GM12875 (cell line): ENCODE data around the gene ZNF618.

ENCODE experiments used
- H3K4me3 ChIP-seq: one replicate; pipeline ENCODE4 v1.5.1; 2011; ENCODE audit warnings: low read depth, low read length, control low read depth
- TF ChIP-seq, protein P1 (sequence below): IDR thresholded peaks from 2 replicates; pipeline ENCODE4 v1.5.1; 2011; ENCODE audit warnings: low read depth, mild to moderate bottlenecking, control low read depth, inconsistent platforms, low read length, moderate library complexity, borderline replicate concordance; ENCODE audit not compliant: insufficient read depth

Gene ZNF618

DNA sequence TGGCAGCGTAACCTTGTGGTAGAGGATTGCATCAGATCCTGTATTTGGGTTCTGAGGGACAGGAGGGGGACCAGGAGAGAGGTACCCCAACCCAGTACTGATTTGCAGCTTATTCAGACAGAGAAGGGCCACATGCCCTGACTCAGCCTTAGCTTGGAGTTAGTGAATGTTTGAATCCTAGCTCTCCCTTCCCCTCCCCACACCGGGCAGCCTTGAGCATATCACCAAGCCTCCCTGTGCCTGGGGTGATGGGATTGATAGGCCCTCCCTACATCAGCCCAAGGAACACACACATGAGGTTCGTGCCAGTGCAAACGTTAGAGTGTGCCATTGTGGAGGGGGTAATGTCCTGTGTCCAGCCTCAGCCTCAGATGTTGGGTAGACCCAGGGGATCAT, 130.0 kb downstream of the ZNF618 start:
- no peak overlapping the region for H3K4me3 ChIP-seq
- TF ChIP-seq, protein P1, sequence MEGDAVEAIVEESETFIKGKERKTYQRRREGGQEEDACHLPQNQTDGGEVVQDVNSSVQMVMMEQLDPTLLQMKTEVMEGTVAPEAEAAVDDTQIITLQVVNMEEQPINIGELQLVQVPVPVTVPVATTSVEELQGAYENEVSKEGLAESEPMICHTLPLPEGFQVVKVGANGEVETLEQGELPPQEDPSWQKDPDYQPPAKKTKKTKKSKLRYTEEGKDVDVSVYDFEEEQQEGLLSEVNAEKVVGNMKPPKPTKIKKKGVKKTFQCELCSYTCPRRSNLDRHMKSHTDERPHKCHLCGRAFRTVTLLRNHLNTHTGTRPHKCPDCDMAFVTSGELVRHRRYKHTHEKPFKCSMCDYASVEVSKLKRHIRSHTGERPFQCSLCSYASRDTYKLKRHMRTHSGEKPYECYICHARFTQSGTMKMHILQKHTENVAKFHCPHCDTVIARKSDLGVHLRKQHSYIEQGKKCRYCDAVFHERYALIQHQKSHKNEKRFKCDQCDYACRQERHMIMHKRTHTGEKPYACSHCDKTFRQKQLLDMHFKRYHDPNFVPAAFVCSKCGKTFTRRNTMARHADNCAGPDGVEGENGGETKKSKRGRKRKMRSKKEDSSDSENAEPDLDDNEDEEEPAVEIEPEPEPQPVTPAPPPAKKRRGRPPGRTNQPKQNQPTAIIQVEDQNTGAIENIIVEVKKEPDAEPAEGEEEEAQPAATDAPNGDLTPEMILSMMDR: no peak

DNA sequence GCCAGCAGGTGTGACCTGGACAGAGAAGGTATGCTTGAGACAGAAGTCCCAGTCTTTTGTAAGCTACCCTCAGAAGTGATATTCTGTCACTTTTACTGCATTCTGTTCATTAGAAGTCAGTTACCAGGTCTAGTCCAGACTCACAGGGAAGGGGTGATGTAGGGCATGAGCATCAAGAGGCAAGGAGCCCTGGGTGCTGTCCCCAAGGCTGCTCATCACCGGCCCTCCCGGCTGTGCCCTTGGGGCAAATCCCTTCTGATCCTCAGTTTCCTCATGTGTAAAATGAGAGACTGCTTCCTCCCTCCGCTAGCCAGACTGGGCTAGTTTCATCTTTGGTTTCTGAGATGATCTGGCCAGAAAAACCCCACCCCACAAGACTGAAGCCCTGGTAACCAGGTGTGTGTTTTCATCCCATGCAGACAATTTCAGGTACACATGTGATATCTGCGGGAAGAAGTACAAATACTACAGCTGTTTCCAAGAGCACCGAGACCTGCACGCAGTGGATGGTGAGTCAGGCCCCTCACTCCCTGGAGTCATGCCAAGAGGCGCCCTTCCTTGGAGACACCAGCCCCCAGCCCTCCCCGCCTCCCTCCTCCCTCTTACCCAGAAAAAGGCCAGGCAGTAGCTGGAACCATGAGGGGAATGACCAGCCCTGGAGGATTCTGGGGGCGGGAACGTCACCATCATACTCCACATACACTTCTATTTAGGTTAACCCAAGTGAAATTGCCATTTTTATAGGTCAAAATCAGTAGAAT, 131.0 kb downstream of the ZNF618 start:
- TF ChIP-seq, protein P1: no peak
- no peak overlapping the region for H3K4me3 ChIP-seq

DNA sequence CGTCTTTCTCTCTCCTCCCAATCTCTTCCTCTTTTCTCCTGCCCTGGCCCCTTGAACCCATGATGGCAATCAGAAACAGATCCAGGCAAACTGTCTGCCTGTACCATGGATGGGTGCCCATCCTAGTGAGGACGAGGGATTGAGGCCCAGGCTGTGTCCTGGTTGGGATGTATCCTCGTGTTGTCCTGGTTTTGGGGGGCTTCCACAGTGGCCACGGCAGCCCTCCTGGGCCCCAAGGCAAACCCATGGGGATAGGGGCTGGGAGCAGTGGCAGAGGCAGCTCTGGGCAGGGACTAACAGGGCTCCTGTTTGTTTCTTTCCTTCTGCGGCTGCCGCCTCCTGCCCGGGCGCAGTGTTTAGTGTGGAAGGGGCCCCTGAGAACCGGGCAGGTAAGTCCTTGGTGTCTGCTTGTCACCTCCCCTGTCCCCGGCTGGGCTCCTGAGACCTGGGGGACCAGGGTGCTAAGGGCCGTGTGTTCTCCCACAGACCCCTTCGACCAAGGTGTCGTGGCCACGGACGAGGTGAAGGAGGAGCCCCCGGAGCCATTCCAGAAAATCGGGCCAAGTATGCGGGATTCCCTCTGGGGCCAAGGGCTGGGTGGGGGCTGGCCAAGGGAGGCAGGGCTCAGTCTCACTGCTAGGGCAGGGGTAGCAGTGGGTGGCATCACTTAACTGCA, 132.0 kb downstream of the ZNF618 start:
- TF ChIP-seq, protein P1: no peak
- no peak overlapping the region for H3K4me3 ChIP-seq

DNA sequence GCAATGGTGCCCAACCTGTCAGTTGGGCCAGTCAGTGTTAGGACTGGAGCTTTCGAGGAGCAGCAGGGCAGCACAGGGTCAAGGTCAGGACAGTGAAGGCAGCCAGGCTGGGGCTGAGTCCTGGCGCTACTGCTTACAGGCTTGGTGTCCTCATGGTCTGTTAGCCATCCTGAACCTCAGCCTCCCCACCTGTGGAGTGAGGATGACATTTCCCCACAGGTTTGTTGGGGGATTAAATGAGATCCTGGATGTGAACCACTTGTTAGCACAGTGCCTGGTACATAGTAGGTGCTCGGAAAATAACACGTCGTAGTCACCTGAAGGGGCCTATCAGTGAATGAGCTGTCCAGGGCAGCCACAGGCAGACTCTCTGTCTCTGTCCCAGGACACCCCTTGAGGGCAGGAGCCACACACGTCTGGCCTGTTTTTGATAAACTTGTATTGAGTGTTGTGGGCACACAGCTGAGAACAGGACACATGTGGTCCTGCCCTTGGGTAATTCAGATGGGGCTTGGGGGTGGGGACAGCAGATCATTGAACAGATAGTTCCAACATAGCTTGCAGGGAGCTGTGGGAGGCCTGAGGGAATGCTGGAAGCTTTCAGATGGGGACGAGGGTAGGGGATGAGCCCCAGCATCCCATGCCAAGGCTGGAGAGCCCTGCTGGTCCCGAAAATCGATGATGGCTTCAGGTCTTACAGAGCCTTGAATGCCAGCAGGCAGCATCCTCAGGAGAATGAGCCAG, 132.7 kb downstream of the ZNF618 start:
- TF ChIP-seq, protein P1: no peak
- H3K4me3 ChIP-seq: no peak overlapping the region

DNA sequence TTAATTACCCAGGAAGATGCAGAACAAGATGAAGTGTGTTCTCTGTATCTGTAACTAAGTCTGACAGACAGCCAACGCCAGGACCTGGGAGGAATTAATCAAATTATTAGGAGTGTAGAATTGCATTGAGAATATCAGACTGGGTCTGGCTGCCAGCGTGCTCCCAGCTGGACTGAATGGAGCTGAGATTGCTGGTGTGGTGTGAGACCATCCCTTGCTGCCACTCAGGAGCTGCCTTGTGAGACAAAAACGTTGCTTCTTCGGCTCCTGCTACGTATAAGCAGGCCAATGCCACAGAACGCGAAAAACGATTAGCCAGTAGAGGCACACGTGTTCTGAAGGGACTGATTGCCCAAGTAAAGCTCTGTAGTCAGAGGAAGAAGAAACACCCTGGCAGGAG, 135.2 kb downstream of the ZNF618 start:
- no peak overlapping the region for H3K4me3 ChIP-seq
- TF ChIP-seq, protein P1: no peak

DNA sequence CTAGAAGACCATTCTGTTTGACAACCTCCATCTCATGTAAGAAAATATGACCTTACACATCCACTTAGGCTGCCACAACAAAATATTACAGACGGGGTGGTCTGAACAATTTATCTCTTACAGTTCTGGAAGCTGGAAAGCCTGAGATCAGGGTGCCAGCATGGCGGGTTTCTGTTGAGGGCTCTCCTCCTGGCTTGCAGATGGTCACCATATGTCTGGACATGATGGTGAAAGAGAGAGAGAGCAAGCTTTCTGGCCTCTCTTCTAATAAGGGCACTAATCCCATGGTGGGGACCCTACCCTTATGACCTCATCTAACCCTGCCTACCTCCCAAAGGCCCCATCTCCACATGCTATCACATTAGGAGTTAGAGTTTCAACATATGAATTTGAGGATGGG, 136.0 kb downstream of the ZNF618 start:
- TF ChIP-seq, protein P1: no peak
- no peak overlapping the region for H3K4me3 ChIP-seq
